Activated naive CD4-positive, alpha-beta T cell treated with anti-CD3 and anti-CD28 coated beads, Interleukin-2, amount 10 ng/mL, durations not matched to agents 7 days and 5 days (primary cell): ENCODE data around the gene SLC10A3.

Experiments
- CTCF ChIA-PET: fragments of 350-600 bp; sonication (Branson Sonifier 250); formaldehyde crosslinking; loops from one replicate; lab custom pipeline; 2021; ENCODE audit warnings: antibody characterized with exemption; lab: Charles Lee
- DNase-seq: peaks from one replicate; pipeline ENCODE4 v3.0.0-alpha.2; 2020
- H3K27ac Mint-ChIP-seq: one replicate; pipeline ENCODE4 v1.8.0; 2021; ENCODE audit warnings: mild to moderate bottlenecking, moderate library complexity, mixed read lengths
- H3K27me3 Mint-ChIP-seq: one replicate; pipeline ENCODE4 v1.8.0; 2021; ENCODE audit warnings: mild to moderate bottlenecking, mixed read lengths
- H3K36me3 Mint-ChIP-seq: one replicate; pipeline ENCODE4 v1.8.0; 2021; ENCODE audit warnings: mixed read lengths
- H3K4me1 Mint-ChIP-seq: one replicate; pipeline ENCODE4 v1.8.0; 2021; ENCODE audit warnings: mixed read lengths
- H3K4me3 Mint-ChIP-seq: one replicate; pipeline ENCODE4 v1.8.0; 2021; ENCODE audit warnings: mild to moderate bottlenecking, moderate library complexity, mixed read lengths
- H3K9me3 Mint-ChIP-seq: one replicate; pipeline ENCODE4 v1.8.0; 2021; ENCODE audit warnings: mixed read lengths

The SLC10A3 gene

GRCh38 chrX:154457491-154458115, 32.8 kb downstream of the SLC10A3 start:
- peaks cover 8% of the 10 kb centered on the region for H3K36me3 Mint-ChIP-seq
- no peaks in the 10 kb centered on the region for H3K9me3 Mint-ChIP-seq
- no peaks in the 10 kb centered on the region for H3K27me3 Mint-ChIP-seq
- CTCF ChIA-PET, result no interaction called here
- peak overlapping the region; percentile 83 for H3K4me3 Mint-ChIP-seq
- DNase-seq, result peak; percentile 73
- peak overlapping the region; percentile 91 for H3K27ac Mint-ChIP-seq
- peaks cover 16% of the 10 kb centered on the region for H3K4me1 Mint-ChIP-seq

- H3K4me1 Mint-ChIP-seq, result peaks cover 5% of the 10 kb centered on the region
- peak overlapping the region; percentile 42 for H3K27ac Mint-ChIP-seq
- H3K9me3 Mint-ChIP-seq, result no peaks in the 10 kb centered on the region
- peaks cover 13% of the 10 kb centered on the region for H3K36me3 Mint-ChIP-seq
- H3K27me3 Mint-ChIP-seq, result no peaks in the 10 kb centered on the region
- DNase-seq, result no peak
- CTCF ChIA-PET, result no interaction called here
- no peak overlapping the region for H3K4me3 Mint-ChIP-seq
Measured at GRCh38 chrX:154452823-154453222, 37.6 kb downstream of the SLC10A3 start.

GRCh38 chrX:154450312-154450711, 40.1 kb downstream of the SLC10A3 start:
- H3K4me1 Mint-ChIP-seq, result peaks cover 13% of the 10 kb centered on the region
- peaks cover 19% of the 10 kb centered on the region for H3K36me3 Mint-ChIP-seq
- CTCF ChIA-PET, result no interaction called here
- H3K27me3 Mint-ChIP-seq, result no peaks in the 10 kb centered on the region
- H3K4me3 Mint-ChIP-seq, result no peak overlapping the region
- no peak for DNase-seq
- no peak overlapping the region for H3K27ac Mint-ChIP-seq
- H3K9me3 Mint-ChIP-seq, result no peaks in the 10 kb centered on the region

DNA sequence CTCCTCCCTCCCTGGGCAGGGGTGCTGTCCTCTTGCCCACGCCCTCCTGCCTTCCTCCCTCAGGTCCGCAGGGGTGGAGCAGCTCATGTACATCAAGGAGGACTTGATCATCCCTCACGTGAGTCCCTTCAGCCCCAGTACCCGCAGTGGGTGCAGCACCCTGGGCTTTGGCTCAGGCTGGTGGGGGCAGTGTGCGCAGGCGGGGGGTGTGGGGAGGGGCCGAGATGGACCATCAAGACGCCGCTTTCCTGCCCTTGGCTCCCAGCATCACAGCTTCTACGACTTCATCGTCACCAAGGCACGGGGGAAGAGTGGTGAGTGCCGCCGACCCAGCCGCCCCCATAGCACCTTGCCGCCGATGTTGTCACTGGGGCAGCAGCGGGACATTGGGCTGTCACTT, 40.8 kb downstream of the SLC10A3 start:
- no peak overlapping the region for H3K4me3 Mint-ChIP-seq
- no peak for DNase-seq
- H3K27ac Mint-ChIP-seq, result no peak overlapping the region
- peaks cover 18% of the 10 kb centered on the region for H3K36me3 Mint-ChIP-seq
- CTCF ChIA-PET, result no interaction called here
- H3K4me1 Mint-ChIP-seq, result peaks cover 18% of the 10 kb centered on the region
- no peaks in the 10 kb centered on the region for H3K27me3 Mint-ChIP-seq
- H3K9me3 Mint-ChIP-seq, result no peaks in the 10 kb centered on the region

DNA sequence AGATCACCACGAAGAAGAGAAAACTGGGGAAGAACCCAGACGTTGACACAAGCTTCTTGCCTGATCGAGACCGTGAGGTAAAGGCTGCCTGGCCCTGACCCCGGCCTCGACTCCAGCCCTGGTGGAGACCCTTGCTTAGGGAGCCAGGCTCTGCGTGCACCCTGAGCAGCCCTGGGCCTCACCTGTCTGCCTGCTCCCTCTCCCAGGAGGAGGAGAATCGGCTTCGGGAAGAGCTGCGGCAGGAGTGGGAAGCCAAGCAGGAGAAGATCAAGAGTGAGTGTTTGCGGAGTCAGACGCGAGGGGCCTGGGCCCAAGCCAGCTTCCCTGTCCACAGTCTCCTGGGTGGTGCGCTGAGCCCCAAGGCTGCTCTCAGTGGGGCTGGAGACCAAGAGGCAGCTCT, 41.9 kb downstream of the SLC10A3 start:
- no peaks in the 10 kb centered on the region for H3K9me3 Mint-ChIP-seq

DNA sequence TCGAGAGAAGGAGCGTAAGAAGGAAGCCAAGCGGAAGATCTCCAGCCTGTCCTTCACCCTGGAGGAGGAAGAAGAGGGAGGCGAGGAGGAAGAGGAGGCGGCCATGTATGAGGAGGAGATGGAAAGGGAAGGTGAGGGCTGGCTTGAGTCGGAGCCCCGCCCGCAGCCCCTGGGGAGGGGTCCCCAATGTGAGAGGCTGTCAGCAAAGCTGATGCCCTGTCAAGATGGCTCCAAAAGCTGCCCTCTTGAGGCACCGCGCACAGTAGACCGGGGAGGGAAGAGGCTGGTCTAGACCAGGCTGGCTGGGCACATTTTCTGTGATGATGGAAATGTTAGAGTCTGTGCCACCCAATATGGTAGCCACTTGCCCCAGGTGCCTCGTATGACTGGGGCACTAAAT, 44.0 kb downstream of the SLC10A3 start:
- H3K4me3 Mint-ChIP-seq, result no peak overlapping the region
- H3K27ac Mint-ChIP-seq, result no peak overlapping the region
- DNase-seq, result no peak
- CTCF ChIA-PET, result no interaction called here
- peaks cover 15% of the 10 kb centered on the region for H3K36me3 Mint-ChIP-seq
- H3K4me1 Mint-ChIP-seq, result peaks cover 30% of the 10 kb centered on the region
- no peaks in the 10 kb centered on the region for H3K27me3 Mint-ChIP-seq
- no peaks in the 10 kb centered on the region for H3K9me3 Mint-ChIP-seq

More for the DNA sequence above, 41.9 kb downstream of the SLC10A3 start:
- CTCF ChIA-PET, result no interaction called here
- peaks cover 16% of the 10 kb centered on the region for H3K36me3 Mint-ChIP-seq
- H3K4me3 Mint-ChIP-seq, result no peak overlapping the region
- peaks cover 19% of the 10 kb centered on the region for H3K4me1 Mint-ChIP-seq
- no peaks in the 10 kb centered on the region for H3K27me3 Mint-ChIP-seq
- DNase-seq, result no peak
- no peak overlapping the region for H3K27ac Mint-ChIP-seq

GRCh38 chrX:154445776-154446175, 44.7 kb downstream of the SLC10A3 start:
- Mint-ChIP-seq H3K27ac (peak overlapping the region; percentile 45), H3K9me3 (no peaks in the 10 kb centered on the region), H3K4me3 (peak overlapping the region; percentile 40), H3K4me1 (peaks cover 35% of the 10 kb centered on the region), H3K27me3 (no peaks in the 10 kb centered on the region), H3K36me3 (peaks cover 16% of the 10 kb centered on the region)
- CTCF ChIA-PET, result no interaction called here
- no peak for DNase-seq

GRCh38 chrX:154444755-154445246, 45.6 kb downstream of the SLC10A3 start:
- Mint-ChIP-seq H3K4me3 (peak overlapping the region; percentile 45), H3K9me3 (no peaks in the 10 kb centered on the region), H3K27me3 (no peaks in the 10 kb centered on the region), H3K27ac (peak overlapping the region; percentile 33), H3K36me3 (peaks cover 16% of the 10 kb centered on the region), H3K4me1 (peaks cover 39% of the 10 kb centered on the region)
- DNase-seq, result no peak
- CTCF ChIA-PET, result no interaction called here

DNA sequence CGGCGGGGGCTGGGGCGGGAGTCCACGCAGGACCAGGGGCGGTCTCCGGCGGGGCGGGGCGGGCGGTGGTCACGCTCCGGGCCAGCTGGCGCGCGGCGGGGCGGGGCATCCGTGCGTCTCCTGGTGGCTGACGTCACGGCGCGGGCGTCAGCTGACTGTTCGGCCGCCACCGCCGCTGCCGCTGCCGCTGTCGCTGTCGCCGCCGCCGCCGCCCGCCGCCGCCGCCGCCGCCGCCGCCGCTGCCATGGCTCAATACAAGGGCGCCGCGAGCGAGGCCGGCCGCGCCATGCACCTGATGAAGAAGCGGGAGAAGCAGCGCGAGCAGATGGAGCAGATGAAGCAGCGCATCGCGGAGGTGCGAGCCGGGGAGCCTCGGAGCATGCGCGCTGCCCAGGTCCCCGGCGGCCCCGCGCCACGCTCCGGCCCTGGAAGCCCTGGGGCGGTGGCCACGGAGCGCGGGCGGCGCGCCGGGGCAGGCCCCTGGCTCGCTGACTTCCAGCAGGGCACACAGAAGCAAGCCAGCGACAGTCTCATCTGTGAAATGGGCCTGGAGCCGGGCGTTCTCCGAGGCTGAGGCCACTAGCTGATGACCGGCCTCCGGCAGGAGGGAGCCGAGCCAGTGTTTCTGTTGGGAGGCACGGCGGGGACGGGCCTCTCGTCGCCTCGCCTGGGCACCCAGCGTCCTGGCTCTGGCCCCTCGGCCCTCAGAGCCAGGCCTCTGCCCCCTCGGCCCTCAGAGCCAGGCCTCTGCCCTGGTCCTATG, 46.3 kb downstream of the SLC10A3 start, which contains the start of gene FAM50A:
Gene FAM50A, plus strand, starts transcription at position 150 of the 763 bp plus-strand sequence. Its CDS starts 95 bp downstream, at position 245.
- no peaks in the 10 kb centered on the region for H3K27me3 Mint-ChIP-seq
- H3K4me3 Mint-ChIP-seq, result peak within 1 kb of the TSS; percentile 68
- H3K9me3 Mint-ChIP-seq, result no peaks in the 10 kb centered on the region
- peak within 1 kb of the TSS; percentile 83 for H3K27ac Mint-ChIP-seq
- H3K4me1 Mint-ChIP-seq, result peaks cover 39% of the 10 kb centered on the region
- CTCF ChIA-PET, result no interaction called here
- peaks cover 16% of the 10 kb centered on the region for H3K36me3 Mint-ChIP-seq
- DNase-seq, result peak; percentile 81

DNA sequence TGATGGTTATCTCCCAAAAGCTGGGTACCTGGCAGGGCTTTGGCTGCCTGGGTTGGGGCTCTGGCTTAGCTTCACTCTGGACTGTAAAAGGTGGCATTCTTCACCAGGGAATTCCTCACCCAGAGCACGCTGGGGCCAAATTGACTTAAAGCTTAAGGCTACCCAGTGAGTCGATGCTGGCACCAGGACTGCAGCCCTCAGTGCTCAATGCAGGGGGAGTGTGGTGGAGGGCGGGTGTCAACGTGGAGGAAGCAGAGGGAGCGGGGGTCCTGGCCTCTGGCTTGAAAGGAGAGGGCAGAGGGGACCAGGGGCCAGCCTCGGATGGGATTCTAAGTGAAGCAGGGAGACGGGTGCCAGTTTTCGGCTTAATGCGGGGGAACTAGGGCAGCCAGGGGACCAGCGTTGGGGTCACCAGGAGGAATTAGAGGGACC, 46.9 kb downstream of the SLC10A3 start:
- CTCF ChIA-PET, result no interaction called here
- no peak for DNase-seq
- peak overlapping the region; percentile 68 for H3K4me3 Mint-ChIP-seq
- H3K27me3 Mint-ChIP-seq, result no peaks in the 10 kb centered on the region
- peaks cover 15% of the 10 kb centered on the region for H3K36me3 Mint-ChIP-seq
- H3K9me3 Mint-ChIP-seq, result no peaks in the 10 kb centered on the region
- peaks cover 43% of the 10 kb centered on the region for H3K4me1 Mint-ChIP-seq
- H3K27ac Mint-ChIP-seq, result peak overlapping the region; percentile 83

GRCh38 chrX:154441984-154442707, 48.3 kb downstream of the SLC10A3 start:
- Mint-ChIP-seq H3K9me3 (no peaks in the 10 kb centered on the region), H3K27me3 (peaks cover 4% of the 10 kb centered on the region), H3K4me3 (no peak overlapping the region), H3K4me1 (peaks cover 48% of the 10 kb centered on the region), H3K36me3 (peaks cover 14% of the 10 kb centered on the region), H3K27ac (peak overlapping the region; percentile 60)
- DNase-seq, result no peak
- CTCF ChIA-PET, result no interaction called here

DNA sequence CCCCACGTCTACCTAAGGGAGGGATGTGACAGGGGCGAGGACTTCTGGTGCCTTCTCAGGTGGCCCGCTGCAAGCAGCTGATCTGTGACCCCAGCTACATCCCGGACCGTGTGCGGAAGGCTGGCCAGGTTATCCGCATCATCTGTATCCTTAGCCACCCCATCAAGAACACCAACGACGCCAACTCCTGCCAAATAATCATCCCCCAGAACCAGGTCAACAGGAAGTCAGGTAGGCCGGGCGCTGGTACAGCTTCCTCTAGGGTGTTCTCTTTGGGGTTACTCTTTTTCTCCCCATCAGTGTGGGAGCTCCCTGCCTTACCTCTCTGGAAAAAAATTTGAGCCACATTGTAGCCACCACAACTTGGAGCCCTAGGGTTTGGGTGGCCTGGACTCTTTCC, 48.9 kb downstream of the SLC10A3 start:
- H3K27ac Mint-ChIP-seq, result peak overlapping the region; percentile 60
- CTCF ChIA-PET, result no interaction called here
- DNase-seq, result no peak

GRCh38 chrX:154440623-154441357, 49.6 kb downstream of the SLC10A3 start:
- peaks cover 14% of the 10 kb centered on the region for H3K36me3 Mint-ChIP-seq
- no peak for DNase-seq
- no peak overlapping the region for H3K4me3 Mint-ChIP-seq
- CTCF ChIA-PET, result no interaction called here
- H3K9me3 Mint-ChIP-seq, result no peaks in the 10 kb centered on the region
- H3K27me3 Mint-ChIP-seq, result peaks cover 4% of the 10 kb centered on the region
- H3K4me1 Mint-ChIP-seq, result peaks cover 42% of the 10 kb centered on the region
- no peak overlapping the region for H3K27ac Mint-ChIP-seq

More for the DNA sequence above, 48.9 kb downstream of the SLC10A3 start:
- Mint-ChIP-seq H3K9me3 (no peaks in the 10 kb centered on the region), H3K4me3 (no peak overlapping the region), H3K36me3 (peaks cover 11% of the 10 kb centered on the region), H3K4me1 (peaks cover 43% of the 10 kb centered on the region), H3K27me3 (peaks cover 4% of the 10 kb centered on the region)

GRCh38 chrX:154439841-154440240, 50.6 kb downstream of the SLC10A3 start:
- Mint-ChIP-seq H3K9me3 (no peaks in the 10 kb centered on the region), H3K4me1 (peaks cover 39% of the 10 kb centered on the region), H3K27me3 (peaks cover 4% of the 10 kb centered on the region), H3K27ac (no peak overlapping the region), H3K36me3 (peaks cover 14% of the 10 kb centered on the region), H3K4me3 (no peak overlapping the region)
- no peak for DNase-seq
- CTCF ChIA-PET, result no interaction called here
